Transverse colon (tissue), 3 donors: ENCODE measurements around the gene GSTA2.

Experiments
- EP300 ChIP-seq: sonication (generic); formaldehyde crosslinking; IDR thresholded peaks from one replicate; pipeline ENCODE4 v1.6.1; 2017; ENCODE audit warnings: antibody characterized with exemption, low read depth
- TF ChIP-seq, protein P1 (sequence below), 5 experiments: fragments of 200-600 bp in 3 of 5; fragments of 450-650 bp in 2 of 5; sonication (generic) in 3 of 5; IDR thresholded peaks; 1 replicate in 2 of 5; 2 replicates in 3 of 5; pipeline ENCODE4 v1.5.1; 2016 to 2017; ENCODE audit warnings: antibody characterized with exemption in 5 of 5, inconsistent platforms in 3 of 5, mild to moderate bottlenecking in 2 of 5, moderate library complexity in 1 of 5

DNA sequence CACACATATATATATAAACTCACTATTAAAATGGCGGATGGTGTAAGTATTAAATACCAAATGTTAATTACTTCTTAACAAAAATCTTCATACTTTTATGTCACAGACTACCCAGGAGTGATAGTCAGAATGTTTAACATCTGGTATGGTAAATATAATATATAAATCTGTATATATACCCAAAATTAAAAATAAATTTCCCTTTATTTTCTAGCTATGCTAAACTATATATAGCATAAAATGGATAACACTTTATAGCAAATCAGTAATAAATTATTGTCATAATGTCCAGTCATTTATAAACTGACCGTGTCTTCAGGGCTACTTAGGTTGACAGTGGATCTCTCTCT is 37.1 kb downstream of the GSTA2 start:
- no peak for TF ChIP-seq EP300
- TF ChIP-seq, protein P1, sequence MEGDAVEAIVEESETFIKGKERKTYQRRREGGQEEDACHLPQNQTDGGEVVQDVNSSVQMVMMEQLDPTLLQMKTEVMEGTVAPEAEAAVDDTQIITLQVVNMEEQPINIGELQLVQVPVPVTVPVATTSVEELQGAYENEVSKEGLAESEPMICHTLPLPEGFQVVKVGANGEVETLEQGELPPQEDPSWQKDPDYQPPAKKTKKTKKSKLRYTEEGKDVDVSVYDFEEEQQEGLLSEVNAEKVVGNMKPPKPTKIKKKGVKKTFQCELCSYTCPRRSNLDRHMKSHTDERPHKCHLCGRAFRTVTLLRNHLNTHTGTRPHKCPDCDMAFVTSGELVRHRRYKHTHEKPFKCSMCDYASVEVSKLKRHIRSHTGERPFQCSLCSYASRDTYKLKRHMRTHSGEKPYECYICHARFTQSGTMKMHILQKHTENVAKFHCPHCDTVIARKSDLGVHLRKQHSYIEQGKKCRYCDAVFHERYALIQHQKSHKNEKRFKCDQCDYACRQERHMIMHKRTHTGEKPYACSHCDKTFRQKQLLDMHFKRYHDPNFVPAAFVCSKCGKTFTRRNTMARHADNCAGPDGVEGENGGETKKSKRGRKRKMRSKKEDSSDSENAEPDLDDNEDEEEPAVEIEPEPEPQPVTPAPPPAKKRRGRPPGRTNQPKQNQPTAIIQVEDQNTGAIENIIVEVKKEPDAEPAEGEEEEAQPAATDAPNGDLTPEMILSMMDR (IDR thresholded peaks at IDR 0.05) = no peak
